ENCODE results near the gene BTBD2. TPM values are rescaled to one million over a fixed set of nuclear protein-coding genes. Genes with fewer than 3 reads are reported as not detected.

BTBD2 gene
- total RNA-seq, 2 donors from 2014 or later: 44.2 to 56.0 TPM

GRCh38 chr19:1961000-1961883, 54.3 kb downstream of the BTBD2 start:
- H3K36me3 Mint-ChIP-seq (ENCODE audit: low read depth): peaks cover 4% of the 10 kb centered on the region
- no peaks in the 10 kb centered on the region for H3K9me3 Mint-ChIP-seq
- peaks cover 5% of the 10 kb centered on the region for H3K4me1 Mint-ChIP-seq
- H3K4me3 Mint-ChIP-seq: no peak overlapping the region
- H3K27me3 Mint-ChIP-seq: no peaks in the 10 kb centered on the region
- ATAC-seq (replicated peaks): no peak
- no peak overlapping the region for H3K27ac Mint-ChIP-seq

- Mint-ChIP-seq H3K36me3 (ENCODE audit: low read depth) (peaks cover 4% of the 10 kb centered on the region), H3K4me1 (no peaks in the 10 kb centered on the region), H3K27ac (no peak overlapping the region), H3K27me3 (no peaks in the 10 kb centered on the region), H3K9me3 (no peaks in the 10 kb centered on the region), H3K4me3 (no peak overlapping the region)
- no peak for ATAC-seq (replicated peaks)
Measured at GRCh38 chr19:1959928-1960589, 55.5 kb downstream of the BTBD2 start.

- Mint-ChIP-seq H3K27ac (no peak overlapping the region), H3K9me3 (no peaks in the 10 kb centered on the region), H3K36me3 (ENCODE audit: low read depth) (peaks cover 2% of the 10 kb centered on the region), H3K4me1 (no peaks in the 10 kb centered on the region), H3K4me3 (no peak overlapping the region), H3K27me3 (no peaks in the 10 kb centered on the region)
- no peak for ATAC-seq (replicated peaks)
Measured at GRCh38 chr19:1957562-1958248, 57.8 kb downstream of the BTBD2 start.

GRCh38 chr19:1956868-1957492, 58.5 kb downstream of the BTBD2 start:
- H3K36me3 Mint-ChIP-seq (ENCODE audit: low read depth): peaks cover 8% of the 10 kb centered on the region
- no peaks in the 10 kb centered on the region for H3K4me1 Mint-ChIP-seq
- no peak for ATAC-seq (replicated peaks)
- no peaks in the 10 kb centered on the region for H3K27me3 Mint-ChIP-seq
- H3K4me3 Mint-ChIP-seq: no peak overlapping the region
- H3K27ac Mint-ChIP-seq: no peak overlapping the region
- H3K9me3 Mint-ChIP-seq: no peaks in the 10 kb centered on the region

- Mint-ChIP-seq H3K4me3 (no peak overlapping the region), H3K27me3 (no peaks in the 10 kb centered on the region), H3K36me3 (ENCODE audit: low read depth) (peaks cover 11% of the 10 kb centered on the region), H3K4me1 (no peaks in the 10 kb centered on the region), H3K9me3 (no peaks in the 10 kb centered on the region), H3K27ac (no peak overlapping the region)
- ATAC-seq (replicated peaks): no peak
Measured at GRCh38 chr19:1956122-1956494, 59.4 kb downstream of the BTBD2 start.

- Mint-ChIP-seq H3K27ac (no peak overlapping the region), H3K4me1 (no peaks in the 10 kb centered on the region), H3K4me3 (no peak overlapping the region), H3K9me3 (no peaks in the 10 kb centered on the region), H3K27me3 (no peaks in the 10 kb centered on the region), H3K36me3 (ENCODE audit: low read depth) (peaks cover 11% of the 10 kb centered on the region)
- no peak for ATAC-seq (replicated peaks)
Measured at GRCh38 chr19:1955171-1956121, 60.1 kb downstream of the BTBD2 start.

GRCh38 chr19:1954532-1954933, 61.0 kb downstream of the BTBD2 start:
- no peaks in the 10 kb centered on the region for H3K4me1 Mint-ChIP-seq

GRCh38 chr19:1953441-1954094, 61.9 kb downstream of the BTBD2 start:
- Mint-ChIP-seq H3K9me3 (no peaks in the 10 kb centered on the region), H3K36me3 (ENCODE audit: low read depth) (peaks cover 16% of the 10 kb centered on the region), H3K4me1 (peaks cover 4% of the 10 kb centered on the region), H3K27me3 (no peaks in the 10 kb centered on the region), H3K27ac (no peak overlapping the region), H3K4me3 (no peak overlapping the region)
- ATAC-seq (replicated peaks): no peak

More at GRCh38 chr19:1954532-1954933, 61.0 kb downstream of the BTBD2 start:
- peaks cover 11% of the 10 kb centered on the region for H3K36me3 Mint-ChIP-seq (ENCODE audit: low read depth)
- H3K9me3 Mint-ChIP-seq: no peaks in the 10 kb centered on the region
- H3K27me3 Mint-ChIP-seq: no peaks in the 10 kb centered on the region
- H3K27ac Mint-ChIP-seq: no peak overlapping the region
- H3K4me3 Mint-ChIP-seq: no peak overlapping the region
- ATAC-seq (replicated peaks): no peak

- H3K4me3 Mint-ChIP-seq: no peak overlapping the region
- H3K36me3 Mint-ChIP-seq (ENCODE audit: low read depth): peaks cover 16% of the 10 kb centered on the region
- H3K4me1 Mint-ChIP-seq: peaks cover 4% of the 10 kb centered on the region
- no peak for ATAC-seq (replicated peaks)
- H3K27ac Mint-ChIP-seq: no peak overlapping the region
- H3K9me3 Mint-ChIP-seq: no peaks in the 10 kb centered on the region
- H3K27me3 Mint-ChIP-seq: no peaks in the 10 kb centered on the region
Measured at GRCh38 chr19:1953037-1953436, 62.5 kb downstream of the BTBD2 start.

- no peak overlapping the region for H3K4me3 Mint-ChIP-seq
- peaks cover 4% of the 10 kb centered on the region for H3K4me1 Mint-ChIP-seq
- H3K27me3 Mint-ChIP-seq: no peaks in the 10 kb centered on the region
- peaks cover 16% of the 10 kb centered on the region for H3K36me3 Mint-ChIP-seq (ENCODE audit: low read depth)
- ATAC-seq (replicated peaks): no peak
- no peak overlapping the region for H3K27ac Mint-ChIP-seq
- no peaks in the 10 kb centered on the region for H3K9me3 Mint-ChIP-seq
Measured at GRCh38 chr19:1952635-1953034, 62.9 kb downstream of the BTBD2 start.

- no peak overlapping the region for H3K4me3 Mint-ChIP-seq
- peaks cover 21% of the 10 kb centered on the region for H3K36me3 Mint-ChIP-seq (ENCODE audit: low read depth)
- H3K27me3 Mint-ChIP-seq: no peaks in the 10 kb centered on the region
- no peaks in the 10 kb centered on the region for H3K9me3 Mint-ChIP-seq
- H3K4me1 Mint-ChIP-seq: peaks cover 9% of the 10 kb centered on the region
- H3K27ac Mint-ChIP-seq: no peak overlapping the region
- ATAC-seq (replicated peaks): no peak
Measured at GRCh38 chr19:1950640-1951039, 64.9 kb downstream of the BTBD2 start.

GRCh38 chr19:1949304-1950101, 66.0 kb downstream of the BTBD2 start:
- no peak for ATAC-seq (replicated peaks)
- Mint-ChIP-seq H3K27ac (no peak overlapping the region), H3K27me3 (no peaks in the 10 kb centered on the region), H3K36me3 (ENCODE audit: low read depth) (peaks cover 22% of the 10 kb centered on the region), H3K4me1 (peaks cover 9% of the 10 kb centered on the region), H3K9me3 (no peaks in the 10 kb centered on the region), H3K4me3 (no peak overlapping the region)

All from activated T-helper 17 cell treated with anti-CD3 and anti-CD28 coated beads, Interleukin-2, amount 50 U/mL, for 72 hours (primary cell).